ENCODE measurements around the gene NFYC. TPM values are rescaled to one million over a fixed set of nuclear protein-coding genes. Genes with fewer than 3 reads are reported as not detected.

NFYC gene
- total and polyA plus RNA-seq, 7 donors: 45.8 to 69.0 (median 58.6) TPM

DNA sequence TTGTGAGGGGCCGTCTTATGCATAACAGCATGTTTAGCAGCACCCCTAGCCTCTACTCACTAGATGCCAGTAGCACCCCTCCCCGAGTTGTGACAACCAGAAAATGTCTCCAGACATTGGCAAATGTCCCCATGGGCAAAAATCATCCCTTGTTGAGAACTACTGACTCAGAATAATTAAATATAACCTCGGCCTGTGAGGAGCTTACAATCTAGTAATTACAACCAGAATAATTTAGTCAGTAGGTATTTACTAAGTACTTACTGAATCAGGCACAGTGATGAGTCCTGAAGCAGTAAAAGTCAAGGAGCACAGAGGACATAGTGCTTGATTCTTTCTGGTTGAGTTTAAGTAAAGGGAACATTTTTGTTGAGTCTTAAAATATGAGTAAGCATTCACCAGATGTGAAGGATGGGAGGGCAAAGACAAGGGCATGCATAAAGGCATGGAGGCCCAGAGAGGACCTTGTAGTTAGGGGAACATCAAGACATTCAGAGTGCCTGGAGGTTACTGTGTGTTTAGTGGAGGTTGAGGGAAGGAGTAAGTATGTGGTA, 48.0 kb downstream of the NFYC start:
- Histone ChIP-seq H3K9me3 (no peaks in the 10 kb centered on the region), H3K27ac (peak overlapping the region; percentile 77), H3K27me3 (ENCODE audit: insufficient read depth in 3 of 3, low read length in 2 of 3) (no peaks in the 10 kb centered on the region), H3K4me3 (no peak overlapping the region), H3K36me3 (ENCODE audit: insufficient read depth in 1 of 2, low read depth in 1 of 2) (peaks cover 11 to 27% of the 10 kb centered on the region in 2 donors), H3K4me1 (peaks cover 63% of the 10 kb centered on the region)
- TF ChIP-seq, protein P1, sequence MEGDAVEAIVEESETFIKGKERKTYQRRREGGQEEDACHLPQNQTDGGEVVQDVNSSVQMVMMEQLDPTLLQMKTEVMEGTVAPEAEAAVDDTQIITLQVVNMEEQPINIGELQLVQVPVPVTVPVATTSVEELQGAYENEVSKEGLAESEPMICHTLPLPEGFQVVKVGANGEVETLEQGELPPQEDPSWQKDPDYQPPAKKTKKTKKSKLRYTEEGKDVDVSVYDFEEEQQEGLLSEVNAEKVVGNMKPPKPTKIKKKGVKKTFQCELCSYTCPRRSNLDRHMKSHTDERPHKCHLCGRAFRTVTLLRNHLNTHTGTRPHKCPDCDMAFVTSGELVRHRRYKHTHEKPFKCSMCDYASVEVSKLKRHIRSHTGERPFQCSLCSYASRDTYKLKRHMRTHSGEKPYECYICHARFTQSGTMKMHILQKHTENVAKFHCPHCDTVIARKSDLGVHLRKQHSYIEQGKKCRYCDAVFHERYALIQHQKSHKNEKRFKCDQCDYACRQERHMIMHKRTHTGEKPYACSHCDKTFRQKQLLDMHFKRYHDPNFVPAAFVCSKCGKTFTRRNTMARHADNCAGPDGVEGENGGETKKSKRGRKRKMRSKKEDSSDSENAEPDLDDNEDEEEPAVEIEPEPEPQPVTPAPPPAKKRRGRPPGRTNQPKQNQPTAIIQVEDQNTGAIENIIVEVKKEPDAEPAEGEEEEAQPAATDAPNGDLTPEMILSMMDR (IDR thresholded peaks at IDR 0.05): no peak
- ATAC-seq (peak in 2 of 4 donors; percentile 50 to 56), DNase-seq (no peak)
- intact Hi-C loops (cut with DNase I): no loop called here
- WGBS, 3 donors: 57 to 77% (median 60%) methylated on average over 3 of the region's 3 CpGs

DNA sequence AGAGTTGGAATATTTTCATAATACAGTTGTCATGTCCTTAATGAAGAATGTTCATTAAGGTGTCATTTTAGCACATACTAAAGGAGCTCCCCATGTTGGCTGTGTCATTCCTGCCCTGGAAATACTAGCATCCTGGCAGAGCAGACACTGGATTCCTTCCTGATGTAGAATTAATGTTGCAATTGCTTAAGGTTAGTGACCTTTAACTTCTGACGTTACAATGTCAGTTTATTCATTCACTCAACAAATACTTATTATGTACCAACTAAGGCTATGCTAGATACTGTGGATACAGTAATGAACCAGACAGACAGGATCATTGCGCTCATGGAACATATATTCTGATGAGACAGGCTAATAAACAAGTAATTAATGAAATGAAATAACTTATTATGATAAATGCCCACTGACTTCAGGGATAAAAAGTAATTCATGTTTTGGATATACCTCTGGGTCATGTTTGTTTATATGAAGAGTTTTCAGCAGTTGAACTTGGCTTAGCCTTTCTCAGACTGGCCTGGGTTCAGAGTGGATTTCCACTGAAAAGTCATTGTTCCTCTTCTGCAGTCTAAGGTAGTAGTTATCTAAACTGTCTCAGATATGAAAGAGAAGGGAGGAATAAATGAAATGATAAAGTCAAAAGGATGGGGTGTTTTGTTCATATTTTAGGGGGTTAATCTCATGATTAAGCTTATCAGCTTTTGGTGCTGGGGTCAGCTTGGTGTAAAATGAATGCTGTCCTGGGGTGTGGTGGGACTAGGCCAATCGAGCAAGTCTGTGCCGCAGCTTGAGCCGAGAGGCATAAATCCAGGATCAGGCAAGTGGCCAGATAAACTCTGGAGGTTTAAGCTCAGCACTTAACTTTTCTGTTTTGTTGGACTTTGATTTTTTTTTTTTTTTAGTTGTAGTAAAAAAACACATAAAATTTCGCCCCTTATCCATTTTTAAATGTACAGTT, 48.8 kb downstream of the NFYC start:
- 33 to 39% (median 33%) methylated on average over 6 of the region's 6 CpGs for WGBS, 3 donors
- Histone ChIP-seq H3K27ac (peak overlapping the region; percentile 77), H3K4me1 (peaks cover 60% of the 10 kb centered on the region), H3K27me3 (ENCODE audit: insufficient read depth in 3 of 3, low read length in 2 of 3) (no peaks in the 10 kb centered on the region), H3K9me3 (no peaks in the 10 kb centered on the region), H3K4me3 (no peak overlapping the region), H3K36me3 (ENCODE audit: insufficient read depth in 1 of 2, low read depth in 1 of 2) (peaks cover 11 to 27% of the 10 kb centered on the region in 2 donors)
- DNase-seq (no peak), ATAC-seq (peak in 1 of 4 donors; percentile 31)
- TF ChIP-seq, protein P1 (IDR thresholded peaks at IDR 0.05): no peak
- intact Hi-C loops (cut with DNase I): no loop called here

DNA sequence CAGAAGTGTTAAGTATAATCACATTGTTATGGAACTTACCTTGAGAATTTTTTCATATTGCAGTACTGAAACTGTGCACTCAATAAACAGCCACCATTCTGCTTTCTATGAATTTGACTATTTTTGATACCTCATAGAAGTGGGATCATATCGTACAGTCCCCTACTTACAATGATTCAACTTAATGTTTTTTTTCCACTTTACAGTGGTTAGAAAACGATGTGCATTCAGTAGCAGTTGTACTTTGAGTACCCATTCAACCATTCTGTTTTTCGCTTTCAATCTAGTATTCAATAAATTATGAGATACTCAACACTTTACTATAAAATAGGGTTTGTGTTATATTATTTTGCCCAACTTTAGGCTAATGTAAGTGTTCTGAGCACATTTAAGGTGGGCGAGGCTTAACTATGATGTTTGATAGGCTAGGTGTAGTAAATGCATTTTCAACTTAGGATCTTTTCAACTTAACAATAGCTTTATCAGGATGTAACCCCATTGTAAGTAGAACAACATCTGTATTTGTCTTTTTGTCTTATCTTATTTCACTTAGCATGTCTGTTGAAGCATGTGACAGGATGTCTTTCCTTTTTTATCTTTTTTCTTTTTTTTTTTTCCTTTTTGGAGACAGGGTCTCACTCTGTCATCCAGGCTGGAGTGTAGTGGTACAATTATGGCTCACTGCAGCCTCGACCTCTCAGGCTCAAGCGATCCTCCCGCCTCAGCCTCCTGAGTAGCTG, 49.7 kb downstream of the NFYC start:
- Histone ChIP-seq H3K27me3 (ENCODE audit: insufficient read depth in 3 of 3, low read length in 2 of 3) (no peaks in the 10 kb centered on the region), H3K27ac (peak overlapping the region; percentile 77), H3K4me1 (peaks cover 53% of the 10 kb centered on the region), H3K4me3 (no peak overlapping the region), H3K36me3 (ENCODE audit: insufficient read depth in 1 of 2, low read depth in 1 of 2) (peaks cover 11 to 27% of the 10 kb centered on the region in 2 donors), H3K9me3 (no peaks in the 10 kb centered on the region)
- no peak for DNase-seq
- intact Hi-C loops (cut with DNase I): no loop called here
- ATAC-seq: no peak
- TF ChIP-seq, protein P1 (IDR thresholded peaks at IDR 0.05): no peak
- 87 to 88% (median 87%) methylated on average over 7 of the region's 7 CpGs for WGBS, 3 donors

DNA sequence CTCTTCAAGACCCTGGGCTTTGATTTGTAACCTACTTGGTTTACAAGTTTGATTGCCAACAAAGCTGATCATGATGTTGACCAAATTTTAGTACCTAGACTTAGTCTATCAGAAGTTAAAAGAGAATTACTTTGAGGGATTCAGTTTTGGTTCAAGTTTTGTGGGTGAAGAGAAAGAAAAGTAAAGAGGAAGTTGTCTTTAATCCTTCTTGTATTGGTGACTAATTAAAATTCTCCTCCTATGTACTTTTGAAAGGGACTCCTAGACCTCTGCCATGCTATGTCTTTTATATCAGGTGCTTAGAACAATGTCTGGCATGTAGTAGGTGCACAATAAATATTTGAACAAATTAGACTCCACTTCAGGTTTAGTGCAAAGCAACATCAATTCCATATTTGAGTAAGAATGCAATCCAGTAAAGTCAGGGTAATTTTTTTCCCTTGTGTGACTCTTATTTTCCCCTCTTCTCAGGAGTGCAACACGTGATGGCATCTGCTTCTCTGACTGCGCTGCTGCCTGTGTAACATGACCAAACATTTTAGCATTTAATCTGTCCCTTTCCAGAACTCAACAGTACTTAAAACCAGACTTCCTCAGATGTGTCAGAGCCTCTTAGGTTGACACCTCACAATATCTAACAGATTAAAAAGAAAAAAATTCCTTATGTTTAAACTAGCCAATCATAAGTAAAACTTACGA, 51.0 kb downstream of the NFYC start:
- ATAC-seq (peak in 2 of 4 donors; percentile 41 to 52), DNase-seq (no peak)
- H3K36me3 ChIP-seq (ENCODE audit: insufficient read depth in 1 of 2, low read depth in 1 of 2): peaks cover 11 to 31% of the 10 kb centered on the region in 2 donors
- no peaks in the 10 kb centered on the region for H3K27me3 ChIP-seq (ENCODE audit: insufficient read depth in 3 of 3, low read length in 2 of 3)
- TF ChIP-seq, protein P1 (IDR thresholded peaks at IDR 0.05): no peak
- 52 to 72% (median 60%) methylated on average over 3 of the region's 3 CpGs for WGBS, 3 donors
- H3K4me1 ChIP-seq: peaks cover 49% of the 10 kb centered on the region
- H3K27ac ChIP-seq: peak overlapping the region; percentile 77
- intact Hi-C loops (cut with DNase I): no loop called here
- H3K4me3 ChIP-seq: no peak overlapping the region
- H3K9me3 ChIP-seq: no peaks in the 10 kb centered on the region

All from psoas muscle (tissue), 8 donors.